ENCODE measurements around the gene HOXD8.

Gene HOXD8

GRCh38 chr2:176171351-176172006 lies 42.0 kb downstream of the HOXD8 start:
- no peak for DNase-seq (ENCODE audit: low read depth in 2 of 2, low spot score in 1 of 2)

GRCh38 chr2:176172007-176172894 lies 42.7 kb downstream of the HOXD8 start:
- DNase-seq (ENCODE audit: low read depth in 2 of 2, low spot score in 1 of 2), result no peak

- DNase-seq (ENCODE audit: low read depth in 2 of 2, low spot score in 1 of 2), result no peak
Observed at GRCh38 chr2:176172895-176173566, 43.5 kb downstream of the HOXD8 start.

- DNase-seq (ENCODE audit: low read depth in 2 of 2, low spot score in 1 of 2), result no peak
Observed at GRCh38 chr2:176173567-176174381, 44.3 kb downstream of the HOXD8 start.

- no peak for DNase-seq (ENCODE audit: low read depth in 2 of 2, low spot score in 1 of 2)
Observed at GRCh38 chr2:176174382-176174823, 44.9 kb downstream of the HOXD8 start.

- DNase-seq (ENCODE audit: low read depth in 2 of 2, low spot score in 1 of 2), result no peak
Observed at GRCh38 chr2:176174824-176175708, 45.6 kb downstream of the HOXD8 start.

GRCh38 chr2:176175709-176176607 lies 46.5 kb downstream of the HOXD8 start:
- no peak for DNase-seq (ENCODE audit: low read depth in 2 of 2, low spot score in 1 of 2)

GRCh38 chr2:176177580-176178037 lies 48.1 kb downstream of the HOXD8 start:
- no peak for DNase-seq (ENCODE audit: low read depth in 2 of 2, low spot score in 1 of 2)

- no peak for DNase-seq (ENCODE audit: low read depth in 2 of 2, low spot score in 1 of 2)
Observed at GRCh38 chr2:176178038-176178756, 48.7 kb downstream of the HOXD8 start.

GRCh38 chr2:176178757-176179295 lies 49.3 kb downstream of the HOXD8 start:
- DNase-seq (ENCODE audit: low read depth in 2 of 2, low spot score in 1 of 2), result no peak

GRCh38 chr2:176181551-176181950 lies 52.0 kb downstream of the HOXD8 start:
- no peak for DNase-seq (ENCODE audit: low read depth in 2 of 2, low spot score in 1 of 2)
